Ishikawa (cell line): ENCODE measurements around the gene RIOK1.

ENCODE experiments used
- EP300 ChIP-seq: IDR thresholded peaks from 2 replicates; pipeline ENCODE4 v1.6.1; 2012; ENCODE audit warnings: borderline replicate concordance
- FOXM1 ChIP-seq: IDR thresholded peaks from 2 replicates; pipeline ENCODE4 v1.6.1; 2012; ENCODE audit warnings: low read depth, borderline replicate concordance
- TAF1 ChIP-seq: IDR thresholded peaks from 2 replicates; pipeline ENCODE4 v1.6.1; 2012; ENCODE audit warnings: low read depth, mild to moderate bottlenecking
- TF ChIP-seq, protein P1 (sequence below): IDR thresholded peaks from 2 replicates; pipeline ENCODE4 v1.6.1; 2012

DNA sequence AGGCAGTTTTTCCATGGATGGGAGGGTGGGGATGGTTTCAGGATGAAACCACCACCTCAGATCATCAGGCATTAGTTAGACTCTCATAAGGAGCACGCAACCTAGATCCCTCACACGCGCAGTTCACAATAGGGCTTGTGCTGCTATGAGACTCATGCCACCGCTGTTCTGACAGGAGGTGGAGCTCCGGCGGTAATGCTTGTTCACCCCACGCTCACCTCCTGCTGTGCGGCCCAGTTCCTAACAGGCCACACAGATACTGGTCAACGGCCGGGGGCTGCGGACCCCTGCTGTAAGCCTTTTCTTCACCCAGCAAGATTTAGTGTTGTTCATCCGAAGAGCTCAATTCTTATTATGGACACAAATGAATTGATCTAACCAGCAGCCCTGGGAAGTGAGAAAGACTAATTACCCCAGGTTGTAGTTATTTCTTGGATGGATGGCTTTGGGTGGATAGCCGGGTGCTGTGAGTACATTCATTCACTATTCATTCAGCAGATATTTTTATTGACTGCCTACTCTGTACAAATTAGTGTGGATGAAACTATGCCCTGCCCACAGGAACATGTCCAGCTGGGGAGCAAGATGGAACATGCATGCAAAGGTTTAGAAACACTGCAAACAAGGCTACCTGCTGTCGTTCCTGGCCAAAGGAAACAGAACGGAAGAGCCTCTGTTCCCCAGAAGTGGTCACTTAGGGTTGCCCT, 57.2 kb downstream of the RIOK1 start:
- TF ChIP-seq, protein P1, sequence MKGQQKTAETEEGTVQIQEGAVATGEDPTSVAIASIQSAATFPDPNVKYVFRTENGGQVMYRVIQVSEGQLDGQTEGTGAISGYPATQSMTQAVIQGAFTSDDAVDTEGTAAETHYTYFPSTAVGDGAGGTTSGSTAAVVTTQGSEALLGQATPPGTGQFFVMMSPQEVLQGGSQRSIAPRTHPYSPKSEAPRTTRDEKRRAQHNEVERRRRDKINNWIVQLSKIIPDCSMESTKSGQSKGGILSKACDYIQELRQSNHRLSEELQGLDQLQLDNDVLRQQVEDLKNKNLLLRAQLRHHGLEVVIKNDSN, result no peak
- no peak for TF ChIP-seq EP300
- no peak for TF ChIP-seq FOXM1
- TF ChIP-seq TAF1, result no peak
